Activated CD4-positive, alpha-beta T cell treated with anti-CD3 and anti-CD28 coated beads for 48 hours (primary cell): ENCODE results near the gene TM7SF2.
A peak's percentile ranks its signal among the peaks of the same experiment; 100 is the strongest.

Source experiments
- DNase-seq: peaks from one replicate; pipeline ENCODE4 v3.0.0-alpha.2; 2020

The TM7SF2 gene

GRCh38 chr11:65111744-65112545 lies at the start of gene TM7SF2:
TM7SF2 (plus strand) TSS chr11:65111872; CDS start chr11:65112016, 144 bp downstream.
- DNase-seq, result peak; percentile 97

- DNase-seq, result peak; percentile 21
Observed at GRCh38 chr11:65063532-65063931, 48.1 kb upstream of the TM7SF2 start.

GRCh38 chr11:65064847-65065240 lies 46.8 kb upstream of the TM7SF2 start:
- DNase-seq, result no peak

GRCh38 chr11:65065851-65066250 lies 45.8 kb upstream of the TM7SF2 start:
- no peak for DNase-seq

GRCh38 chr11:65066315-65066714 lies 45.4 kb upstream of the TM7SF2 start:
- DNase-seq, result no peak

- no peak for DNase-seq
Observed at GRCh38 chr11:65066805-65067291, 44.8 kb upstream of the TM7SF2 start.

- DNase-seq, result no peak
Observed at GRCh38 chr11:65067446-65067845, 44.2 kb upstream of the TM7SF2 start.

- no peak for DNase-seq
Observed at GRCh38 chr11:65069217-65069616, 42.5 kb upstream of the TM7SF2 start.

- no peak for DNase-seq
Observed at GRCh38 chr11:65071907-65072630, 39.6 kb upstream of the TM7SF2 start.

- no peak for DNase-seq
Observed at GRCh38 chr11:65072631-65072966, 39.1 kb upstream of the TM7SF2 start.

GRCh38 chr11:65077451-65077850 lies 34.2 kb upstream of the TM7SF2 start:
- DNase-seq, result no peak

- peak; percentile 78 for DNase-seq
Observed at GRCh38 chr11:65078151-65078550, 33.5 kb upstream of the TM7SF2 start.

GRCh38 chr11:65078786-65079342 lies 32.8 kb upstream of the TM7SF2 start:
- DNase-seq, result no peak

- DNase-seq, result no peak
Observed at GRCh38 chr11:65083134-65083833, 28.4 kb upstream of the TM7SF2 start.

- peak; percentile 97 for DNase-seq
Observed at GRCh38 chr11:65083834-65084597, 27.7 kb upstream of the TM7SF2 start, which contains the start of the genes CDCA5 and ZFPL1. CDCA5 (minus strand) TSS chr11:65084040; CDS start chr11:65083978, 62 bp downstream. ZFPL1 (plus strand) TSS chr11:65084222; CDS start chr11:65084699, 477 bp downstream.

- no peak for DNase-seq
Observed at GRCh38 chr11:65084598-65085375, 26.9 kb upstream of the TM7SF2 start.

- no peak for DNase-seq
Observed at GRCh38 chr11:65085446-65085845, 26.2 kb upstream of the TM7SF2 start.

- DNase-seq, result no peak
Observed at GRCh38 chr11:65086809-65087208, 24.9 kb upstream of the TM7SF2 start.

GRCh38 chr11:65087216-65087615 lies 24.5 kb upstream of the TM7SF2 start:
- DNase-seq, result no peak

- DNase-seq, result no peak
Observed at GRCh38 chr11:65087827-65088226, 23.8 kb upstream of the TM7SF2 start.

GRCh38 chr11:65089621-65090020 lies 22.1 kb upstream of the TM7SF2 start:
- no peak for DNase-seq
